Stimulated activated CD4-positive, alpha-beta T cell treated with anti-CD3 and anti-CD28 coated beads, TNF-alpha, amount 100 ng/mL, for 48 hours (primary cell): ENCODE measurements around the gene CNTN5.

ENCODE experiments used
- DNase-seq, 3 donors: peaks; one replicate each; pipeline ENCODE4 v3.0.0-alpha.2; 2020; ENCODE audit warnings: low read depth in 3 of 3

Gene CNTN5

DNA sequence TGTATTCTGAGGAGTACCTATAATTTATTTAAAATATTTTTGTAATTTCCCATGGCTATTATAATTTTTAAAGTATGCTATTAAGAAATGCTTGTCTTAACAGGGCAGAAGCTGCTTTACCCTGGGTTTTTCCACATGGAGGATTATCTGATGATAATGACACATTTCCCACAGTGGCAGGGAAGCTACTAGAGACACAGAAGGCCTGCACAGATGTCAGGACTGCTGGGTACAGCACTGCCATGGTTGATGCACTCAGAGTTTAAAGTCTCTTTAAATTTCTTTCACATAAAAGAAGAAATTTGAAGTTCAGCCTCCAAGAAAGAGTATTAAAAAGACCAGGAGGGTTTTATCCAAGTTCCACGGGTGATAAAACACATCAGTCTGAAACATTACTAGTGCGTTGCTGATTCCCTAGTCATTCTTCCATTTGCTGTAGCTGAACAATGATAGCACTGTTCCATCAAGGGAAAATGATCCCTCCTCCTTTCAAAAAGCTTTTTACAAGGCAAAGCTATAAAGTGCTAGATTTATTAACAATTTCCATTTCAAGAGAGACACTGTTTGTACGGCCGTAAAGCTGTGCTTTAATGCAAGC, 363.0 kb downstream of the CNTN5 start:
- DNase-seq = no peak

DNA sequence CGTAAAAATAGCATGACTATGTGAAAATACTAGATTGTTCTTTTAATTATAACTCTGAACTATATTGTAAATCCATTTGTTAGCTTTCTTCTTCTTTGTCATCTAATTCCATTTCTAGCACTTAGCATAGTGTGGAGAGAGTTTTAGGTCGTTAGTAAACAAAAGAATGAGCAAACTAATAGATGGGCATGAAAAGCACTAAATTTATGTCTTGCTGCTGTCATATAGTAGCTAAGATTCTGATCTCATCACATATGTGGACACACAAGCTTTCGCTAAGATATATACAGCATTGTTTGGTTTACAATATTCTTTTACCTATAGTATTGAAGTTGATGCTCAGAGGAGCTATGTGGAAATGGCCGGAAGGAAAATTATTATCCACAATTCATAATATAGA, 370.5 kb downstream of the CNTN5 start:
- DNase-seq = no peak

DNA sequence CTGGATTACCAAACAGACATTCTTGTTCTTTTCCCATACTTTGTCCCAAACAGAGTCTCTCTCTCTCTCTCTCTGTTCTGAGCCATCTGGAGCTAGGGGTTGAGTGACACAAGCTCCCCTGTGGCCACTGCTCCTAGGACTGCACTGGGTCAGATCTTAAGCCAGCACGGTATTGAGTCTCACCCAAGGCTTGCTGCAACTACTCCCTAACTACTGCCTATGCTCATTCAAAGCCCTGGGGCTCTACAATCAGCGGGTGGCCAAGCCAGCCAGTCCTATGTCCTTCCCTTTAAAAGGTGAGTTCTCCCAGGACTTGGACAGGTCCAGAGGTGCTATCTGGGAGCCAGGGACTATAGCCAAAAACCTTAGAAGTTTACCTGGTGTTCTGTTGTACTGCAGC, 385.6 kb downstream of the CNTN5 start:
- no peak for DNase-seq

DNA sequence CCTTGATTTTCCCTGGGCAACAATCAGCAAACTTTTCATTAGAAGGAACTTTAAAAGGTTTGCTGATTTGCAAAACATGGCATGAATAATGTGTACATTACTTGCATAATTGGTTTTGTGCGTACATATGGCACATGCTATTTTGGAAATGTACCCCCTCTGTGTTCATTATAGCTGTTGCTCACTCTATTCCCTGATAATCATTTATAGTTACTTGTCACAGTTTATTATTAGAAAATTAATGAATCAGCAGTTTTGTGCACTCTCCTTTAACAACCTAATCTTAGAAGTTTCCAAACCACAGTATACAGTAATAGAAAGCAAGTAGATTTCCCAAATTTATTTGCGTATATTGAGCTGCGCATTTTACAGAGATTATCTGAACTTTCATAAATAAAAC, 389.9 kb downstream of the CNTN5 start:
- no peak for DNase-seq

GRCh38 chr11:99418927-99419720, 398.4 kb downstream of the CNTN5 start:
- DNase-seq = no peak

DNA sequence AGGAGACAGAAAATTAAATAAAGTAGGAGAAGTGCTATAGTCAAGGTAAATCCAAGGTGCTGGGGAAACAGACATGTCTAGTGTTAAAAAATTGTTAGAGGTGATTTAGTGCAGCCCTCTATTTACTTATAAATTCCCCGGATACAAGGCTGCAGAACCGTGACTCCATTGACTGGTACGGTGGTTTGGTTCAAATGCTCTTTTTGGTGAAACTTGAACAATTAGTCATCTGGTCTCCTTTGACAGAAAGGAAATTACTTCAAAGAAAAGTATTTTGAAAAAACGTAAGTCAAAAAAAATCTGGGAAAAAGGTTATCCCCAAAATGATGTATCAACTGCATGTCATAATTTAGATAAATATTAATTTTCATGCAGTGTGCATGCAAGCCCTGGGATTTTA, 399.2 kb downstream of the CNTN5 start:
- no peak for DNase-seq

DNA sequence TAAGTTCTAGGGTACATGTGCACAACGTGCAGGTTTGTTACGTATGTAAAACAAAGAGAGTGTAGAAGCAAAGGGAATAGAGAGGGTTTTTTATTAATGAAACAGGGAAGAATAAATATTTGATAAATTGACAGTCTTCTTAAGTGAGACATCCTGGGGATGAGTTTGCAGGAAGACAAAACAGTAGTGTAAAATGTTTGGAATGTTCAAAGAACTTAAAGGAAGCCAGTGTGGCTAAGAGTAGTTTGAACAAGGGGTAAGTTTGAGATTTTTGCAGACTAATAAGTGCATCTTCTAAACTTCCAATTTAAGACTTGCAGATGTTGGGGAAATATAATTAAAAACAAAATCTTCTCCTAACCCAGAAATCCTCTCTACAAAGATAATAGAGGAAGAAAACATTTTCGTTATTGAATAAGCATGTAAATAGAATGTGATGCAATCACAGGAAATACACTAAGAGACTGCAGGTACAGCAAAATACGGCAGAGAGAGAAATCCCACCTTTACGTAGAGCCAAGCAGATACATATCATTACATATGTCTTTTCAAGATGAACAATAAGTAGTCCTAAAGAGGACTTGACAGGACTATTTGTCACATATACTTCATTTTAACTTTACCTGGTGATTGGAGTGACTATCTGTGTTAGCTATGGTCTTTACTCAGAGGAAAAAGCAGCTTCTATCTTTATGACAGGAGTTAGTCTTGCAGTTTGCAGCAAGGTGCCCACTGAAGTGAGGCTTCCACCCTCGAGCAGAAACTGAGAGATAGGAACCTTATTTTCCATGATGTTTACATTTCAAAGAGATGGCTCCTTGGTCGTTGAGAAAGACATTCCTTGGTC, 402.1 kb downstream of the CNTN5 start:
- DNase-seq = no peak

GRCh38 chr11:99423428-99423983, 402.8 kb downstream of the CNTN5 start:
- DNase-seq = no peak

DNA sequence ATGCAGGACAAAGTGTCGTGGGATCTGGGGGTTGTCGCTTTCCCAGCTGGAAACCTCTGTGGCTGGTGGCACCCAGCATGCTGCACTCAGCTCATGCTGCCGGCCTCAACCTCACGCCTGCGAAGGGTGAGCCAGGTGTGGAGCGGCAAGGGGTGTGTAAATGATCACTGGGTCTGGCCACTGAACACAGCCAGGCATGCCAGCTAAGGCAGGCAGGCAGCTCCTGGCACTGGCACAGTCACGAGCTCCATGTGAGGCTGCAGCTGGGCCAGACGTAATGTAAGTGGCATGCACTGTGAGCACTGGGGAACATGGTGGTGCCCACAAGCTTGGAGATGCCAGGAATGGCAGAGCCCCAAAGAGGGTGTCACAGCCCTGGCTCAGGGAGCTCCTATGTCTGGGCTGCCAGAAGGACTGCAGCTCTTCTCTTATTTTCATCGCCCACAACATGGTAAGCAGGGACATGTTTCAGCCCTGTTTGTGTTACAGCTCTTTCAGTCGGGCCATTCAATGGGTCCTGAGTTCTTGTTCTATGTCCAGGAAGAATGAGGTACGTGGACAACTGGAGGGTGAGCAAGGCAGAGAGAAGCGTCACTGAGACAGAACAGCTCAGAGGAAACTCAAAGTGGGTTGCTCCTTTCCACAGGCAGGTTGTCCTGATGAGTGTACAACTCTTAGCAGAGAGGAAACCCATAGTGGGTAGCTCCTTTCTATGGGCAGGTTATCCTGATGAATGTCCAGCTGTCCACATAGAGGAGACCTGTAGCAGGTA, 403.8 kb downstream of the CNTN5 start:
- DNase-seq = no peak

DNA sequence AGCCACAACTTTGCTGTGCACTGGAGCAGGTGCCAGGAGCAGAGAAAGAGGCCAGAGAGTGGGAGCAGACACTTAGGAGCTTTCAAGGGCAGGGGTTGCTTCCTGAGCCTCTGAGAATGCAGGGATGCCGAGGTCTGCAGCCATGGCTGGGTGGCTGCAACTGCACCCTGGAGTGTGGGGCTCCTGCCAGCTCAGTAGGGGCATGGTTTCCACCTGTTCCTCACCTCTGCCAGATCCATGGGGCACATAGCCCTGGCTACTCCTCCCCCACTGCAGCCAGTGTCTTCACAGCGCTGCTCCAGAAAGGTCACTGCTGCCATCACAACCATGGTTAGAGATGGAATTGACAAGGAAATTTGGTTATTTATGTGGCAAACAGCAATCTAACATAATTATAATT, 404.8 kb downstream of the CNTN5 start:
- no peak for DNase-seq

- DNase-seq = no peak
Observed at GRCh38 chr11:99432677-99433076, 411.9 kb downstream of the CNTN5 start.

GRCh38 chr11:99443276-99443675, 422.5 kb downstream of the CNTN5 start:
- DNase-seq = no peak

DNA sequence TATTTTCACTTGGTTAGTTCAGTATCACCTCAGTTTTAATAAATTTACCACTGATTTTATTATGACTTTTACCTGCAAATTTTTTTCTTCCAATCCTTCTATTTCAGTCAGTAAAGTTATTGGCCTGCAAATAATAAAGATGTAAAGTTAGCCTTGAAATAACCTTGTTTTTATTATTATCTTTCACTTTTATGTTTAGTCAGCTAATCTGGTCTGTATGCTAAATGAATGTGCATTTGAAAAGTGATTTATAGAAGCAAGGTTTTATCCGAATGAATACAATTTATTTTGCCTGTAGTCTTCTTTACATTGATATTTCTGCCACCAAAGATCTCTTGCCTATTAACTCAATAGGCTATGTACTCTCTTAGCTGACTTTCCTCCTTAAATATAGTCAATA, 425.7 kb downstream of the CNTN5 start:
- DNase-seq = no peak

GRCh38 chr11:99449345-99449744, 428.6 kb downstream of the CNTN5 start:
- DNase-seq = no peak

DNA sequence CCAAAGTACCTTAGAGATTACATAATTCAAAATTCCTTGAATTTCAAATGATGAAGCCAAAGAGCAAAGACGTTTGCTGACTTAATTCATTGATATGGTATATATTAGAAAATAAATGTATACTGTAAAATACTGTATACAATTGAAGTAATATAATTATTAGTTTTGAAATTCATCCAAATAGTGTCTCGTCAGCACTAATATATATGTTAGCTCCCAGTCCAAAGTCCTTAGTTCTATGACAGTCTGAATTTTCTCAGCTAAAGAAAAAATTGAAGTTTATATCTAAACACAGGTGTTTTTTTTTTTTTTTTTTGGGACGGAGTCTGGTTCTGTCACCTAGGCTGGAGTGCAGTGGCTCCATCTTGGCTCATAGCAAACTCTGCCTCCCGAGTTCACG, 431.3 kb downstream of the CNTN5 start:
- DNase-seq = no peak

DNA sequence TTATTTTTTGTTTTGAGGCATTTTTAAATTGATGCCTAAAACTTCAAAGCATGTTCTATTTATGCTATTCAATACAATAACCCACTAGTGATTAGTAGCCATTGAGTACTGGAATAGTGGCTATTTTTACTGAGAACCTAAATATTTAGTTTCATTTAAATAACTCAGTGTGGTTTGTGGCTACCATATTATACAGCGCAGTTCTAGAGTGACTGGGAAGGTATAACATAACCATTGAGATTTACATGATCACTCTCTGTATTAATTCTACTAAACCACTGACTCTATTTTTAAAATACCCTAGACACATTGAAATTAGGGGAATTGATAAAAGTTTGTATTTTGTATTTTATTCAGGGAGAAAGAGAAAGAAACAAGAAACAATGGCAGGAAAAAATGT, 441.2 kb downstream of the CNTN5 start:
- DNase-seq = no peak

DNA sequence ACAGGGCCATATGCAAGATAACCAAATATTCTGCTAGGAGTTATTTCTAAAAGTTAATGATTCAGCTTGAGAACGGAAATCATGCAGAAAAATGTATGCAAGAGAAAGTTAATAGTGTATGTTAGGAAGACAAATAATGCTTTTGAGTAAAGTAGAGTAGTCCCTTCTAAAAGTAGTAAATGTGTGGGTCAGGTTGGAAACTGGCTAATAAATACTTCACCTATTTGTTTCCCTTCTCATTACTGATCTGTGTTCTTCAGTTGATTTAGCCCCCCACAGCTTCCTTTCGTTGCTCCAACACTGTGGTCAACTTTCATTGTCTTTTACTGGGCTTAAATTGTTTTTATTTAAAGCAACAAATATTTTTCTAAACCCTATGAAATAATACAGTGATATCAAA, 444.2 kb downstream of the CNTN5 start:
- no peak for DNase-seq

GRCh38 chr11:99489581-99489980, 468.8 kb downstream of the CNTN5 start:
- DNase-seq = no peak

- DNase-seq = no peak
Observed at GRCh38 chr11:99494065-99494464, 473.3 kb downstream of the CNTN5 start.

DNA sequence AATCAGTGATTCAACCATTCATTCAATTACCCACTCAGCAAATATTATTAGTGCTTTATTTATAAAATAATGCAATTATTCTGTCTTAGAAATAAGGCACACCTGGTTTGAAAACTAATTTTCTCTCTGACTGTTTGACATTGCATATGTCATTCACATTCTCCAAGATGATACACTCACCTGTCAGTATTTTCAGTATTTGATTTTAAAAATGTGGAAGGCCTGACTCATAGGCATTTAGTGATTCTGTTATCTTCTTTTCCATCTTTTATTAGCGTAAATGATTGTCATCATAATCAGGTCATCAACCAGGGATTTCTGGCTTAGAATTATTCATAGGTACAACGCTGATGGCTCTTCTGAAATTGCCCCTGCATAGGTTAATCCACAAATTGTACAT, 480.9 kb downstream of the CNTN5 start:
- no peak for DNase-seq

DNA sequence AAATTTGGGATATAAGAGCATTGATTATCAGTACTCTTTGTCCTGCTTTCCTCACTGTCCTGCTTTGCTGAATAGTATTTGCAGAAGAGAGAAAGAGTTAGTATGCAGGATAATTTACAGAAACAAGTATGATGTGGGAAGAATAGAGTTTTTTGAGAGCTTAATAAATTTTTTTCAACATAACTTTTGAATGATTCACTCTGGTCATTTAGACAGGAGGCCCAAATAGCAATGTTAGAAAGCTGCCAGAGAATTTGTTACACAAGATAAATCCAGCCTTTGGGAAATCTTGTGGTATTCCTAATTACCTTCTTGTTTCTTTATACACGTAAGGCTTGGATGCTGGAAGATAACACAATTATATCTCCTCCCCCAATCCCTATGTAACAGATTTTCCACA, 484.6 kb downstream of the CNTN5 start:
- no peak for DNase-seq

DNA sequence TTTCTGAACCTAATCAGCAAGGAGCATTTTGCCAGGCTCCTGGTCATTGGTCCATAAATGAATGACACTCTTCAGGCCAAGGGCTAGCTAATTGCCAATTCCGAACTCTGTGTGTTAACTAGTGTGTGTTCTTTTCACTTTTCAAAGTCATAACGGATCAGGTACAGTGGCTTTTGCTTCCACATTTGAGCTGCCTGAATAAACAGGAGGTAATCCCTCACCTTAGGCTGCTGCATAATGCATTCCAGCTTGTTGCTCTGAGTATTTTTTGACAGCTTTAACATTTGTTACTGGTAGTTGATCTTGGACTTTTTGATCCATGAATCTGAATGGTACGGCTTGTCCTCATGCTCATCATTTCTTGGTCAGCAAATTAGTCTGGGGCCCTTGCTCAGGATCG, 485.1 kb downstream of the CNTN5 start:
- no peak for DNase-seq
